MM.1S (cell line): ENCODE measurements around the gene GAREM2.

ENCODE experiments used
- DNase-seq: peaks from one replicate; pipeline ENCODE4 v3.0.0-alpha.2; 2015
- H2AFZ ChIP-seq: fragments of 300-600 bp; sonication (generic); 2 replicates; pipeline ENCODE4 v1.6.0; 2016; ENCODE audit warnings: antibody characterized with exemption, low read length
- H3F3A ChIP-seq: fragments of 300-600 bp; sonication (generic); 2 replicates; pipeline ENCODE4 v1.6.1; 2016; ENCODE audit warnings: mild to moderate bottlenecking, antibody characterized with exemption, low read length, moderate library complexity, mixed read lengths; ENCODE audit not compliant: insufficient read depth
- H3K27ac ChIP-seq: fragments of 300-600 bp; sonication (generic); 2 replicates; pipeline ENCODE4 v1.5.1; 2016; ENCODE audit warnings: mild to moderate bottlenecking, low read length
- H3K27me3 ChIP-seq: fragments of 300-600 bp; sonication (generic); replicated peaks from 2 replicates; pipeline ENCODE4 v1.6.0; 2016; ENCODE audit warnings: low read length; ENCODE audit not compliant: insufficient read depth
- H3K36me3 ChIP-seq: fragments of 300-600 bp; sonication (generic); replicated peaks from 2 replicates; pipeline ENCODE4 v1.6.1; 2016; ENCODE audit warnings: mild to moderate bottlenecking, low read length, mixed read lengths; ENCODE audit not compliant: insufficient read depth
- H3K4me1 ChIP-seq: fragments of 300-600 bp; sonication (generic); 2 replicates; pipeline ENCODE4 v1.6.1; 2016; ENCODE audit warnings: low read length, mixed read lengths
- H3K4me2 ChIP-seq: fragments of 300-600 bp; sonication (generic); 2 replicates; pipeline ENCODE4 v1.6.0; 2016; ENCODE audit warnings: low read depth, low read length
- H3K4me3 ChIP-seq: fragments of 300-600 bp; sonication (generic); 2 replicates; pipeline ENCODE4 v1.5.1; 2016; ENCODE audit warnings: low read length, mixed read lengths
- H3K79me2 ChIP-seq: fragments of 300-600 bp; sonication (generic); 2 replicates; pipeline ENCODE4 v1.6.1; 2016; ENCODE audit warnings: mixed run types, low read length, mixed read lengths
- H3K9ac ChIP-seq: fragments of 300-600 bp; sonication (generic); 2 replicates; pipeline ENCODE4 v1.6.1; 2016; ENCODE audit warnings: low read length, mixed read lengths
- H3K9me2 ChIP-seq: fragments of 300-600 bp; sonication (generic); replicated peaks from 2 replicates; pipeline ENCODE4 v1.6.1; 2016; ENCODE audit warnings: mild to moderate bottlenecking, low read length, mixed read lengths; ENCODE audit not compliant: insufficient read depth
- H3K9me3 ChIP-seq: fragments of 300-600 bp; sonication (generic); replicated peaks from 2 replicates; pipeline ENCODE4 v1.6.1; 2016; ENCODE audit warnings: mild to moderate bottlenecking, low read length, mixed read lengths; ENCODE audit not compliant: insufficient read depth
- H4K20me1 ChIP-seq: fragments of 300-600 bp; sonication (generic); 2 replicates; pipeline ENCODE4 v1.6.1; 2016; ENCODE audit warnings: mild to moderate bottlenecking, low read length, moderate library complexity, mixed read lengths; ENCODE audit not compliant: insufficient read depth
- CTCF ChIP-seq: fragments of 300-600 bp; sonication (generic); IDR thresholded peaks from 2 replicates; pipeline ENCODE4 v1.5.1; 2016; ENCODE audit warnings: antibody characterized with exemption, low read length, mixed read lengths
- EZH2 ChIP-seq: fragments of 300-600 bp; sonication (generic); optimal IDR thresholded peaks from 2 replicates; pipeline ENCODE3; 2017; ENCODE audit warnings: low read depth, mild to moderate bottlenecking, antibody characterized with exemption, low read length, mixed read lengths
- EZH2phosphoT487 ChIP-seq: fragments of 300-600 bp; sonication (generic); IDR thresholded peaks from 2 replicates; pipeline ENCODE4 v1.6.1; 2018; ENCODE audit warnings: antibody characterized with exemption, low read length

The GAREM2 gene

GRCh38 chr2:26229595-26229994 is 56.7 kb downstream of the GAREM2 start:
- Histone ChIP-seq H3K27ac (no peak overlapping the region), H2AFZ (no peak overlapping the region), H3F3A (no peaks in the 10 kb centered on the region), H3K9ac (no peak overlapping the region), H4K20me1 (no peaks in the 10 kb centered on the region), H3K4me3 (no peak overlapping the region), H3K27me3 (no peaks in the 10 kb centered on the region), H3K36me3 (peaks cover 26% of the 10 kb centered on the region), H3K9me3 (no peaks in the 10 kb centered on the region), H3K9me2 (no peaks in the 10 kb centered on the region), H3K79me2 (peaks cover 3% of the 10 kb centered on the region; the same call in 1 of the 2 replicates), H3K4me2 (no peak overlapping the region), H3K4me1 (no peaks in the 10 kb centered on the region)
- no peak for DNase-seq
- TF ChIP-seq EZH2phosphoT487 (no peak), CTCF (no peak), EZH2 (no peak)

- H3K4me2 ChIP-seq, result no peak overlapping the region
Measured at GRCh38 chr2:26230806-26231205, 57.9 kb downstream of the GAREM2 start.

GRCh38 chr2:26235089-26235488 is 62.2 kb downstream of the GAREM2 start:
- Histone ChIP-seq H3K4me2 (no peak overlapping the region), H3K9me3 (no peaks in the 10 kb centered on the region), H3F3A (no peaks in the 10 kb centered on the region), H3K4me1 (no peaks in the 10 kb centered on the region), H3K9me2 (no peaks in the 10 kb centered on the region), H3K27me3 (no peaks in the 10 kb centered on the region), H3K27ac (no peak overlapping the region), H2AFZ (no peak overlapping the region), H3K4me3 (no peak overlapping the region), H4K20me1 (no peaks in the 10 kb centered on the region), H3K79me2 (peaks cover 24% of the 10 kb centered on the region), H3K36me3 (peaks cover 26% of the 10 kb centered on the region), H3K9ac (no peak overlapping the region)
- DNase-seq, result no peak
- no peak for TF ChIP-seq EZH2phosphoT487
- no peak for TF ChIP-seq EZH2
- no peak for TF ChIP-seq CTCF

More at GRCh38 chr2:26230806-26231205, 57.9 kb downstream of the GAREM2 start:
- Histone ChIP-seq H3K79me2 (peaks cover 3% of the 10 kb centered on the region; the same call in 1 of the 2 replicates), H3K9ac (no peak overlapping the region), H3K27ac (no peak overlapping the region), H3K4me1 (no peaks in the 10 kb centered on the region), H4K20me1 (no peaks in the 10 kb centered on the region), H3K9me3 (no peaks in the 10 kb centered on the region), H3K36me3 (peaks cover 27% of the 10 kb centered on the region), H3K27me3 (no peaks in the 10 kb centered on the region), H2AFZ (no peak overlapping the region), H3K9me2 (no peaks in the 10 kb centered on the region), H3F3A (no peaks in the 10 kb centered on the region), H3K4me3 (no peak overlapping the region)
- TF ChIP-seq EZH2, result no peak
- TF ChIP-seq EZH2phosphoT487, result no peak
- no peak for DNase-seq

GRCh38 chr2:26237868-26238267 is 65.0 kb downstream of the GAREM2 start:
- DNase-seq, result no peak
- Histone ChIP-seq H3K27ac (no peak overlapping the region), H3K27me3 (no peaks in the 10 kb centered on the region), H4K20me1 (no peaks in the 10 kb centered on the region), H3K9me3 (no peaks in the 10 kb centered on the region), H3K4me2 (no peak overlapping the region), H3K4me1 (peaks cover 14% of the 10 kb centered on the region), H3K4me3 (no peak overlapping the region), H3K79me2 (peaks cover 52% of the 10 kb centered on the region), H3F3A (0 out of 2 replicates have a peak, but pooled peaks cover 7% of the 10 kb centered on the region), H3K9me2 (no peaks in the 10 kb centered on the region), H3K9ac (no peak overlapping the region), H2AFZ (no peak overlapping the region), H3K36me3 (peaks cover 16% of the 10 kb centered on the region; the same call in 1 of the 2 replicates)
- TF ChIP-seq EZH2phosphoT487, result no peak
- no peak for TF ChIP-seq CTCF
- TF ChIP-seq EZH2, result no peak
